Measurements from ENCODE around the gene RASD2.
A peak's percentile ranks its signal among the peaks of the same experiment; 100 is the strongest.

RASD2 gene

DNA sequence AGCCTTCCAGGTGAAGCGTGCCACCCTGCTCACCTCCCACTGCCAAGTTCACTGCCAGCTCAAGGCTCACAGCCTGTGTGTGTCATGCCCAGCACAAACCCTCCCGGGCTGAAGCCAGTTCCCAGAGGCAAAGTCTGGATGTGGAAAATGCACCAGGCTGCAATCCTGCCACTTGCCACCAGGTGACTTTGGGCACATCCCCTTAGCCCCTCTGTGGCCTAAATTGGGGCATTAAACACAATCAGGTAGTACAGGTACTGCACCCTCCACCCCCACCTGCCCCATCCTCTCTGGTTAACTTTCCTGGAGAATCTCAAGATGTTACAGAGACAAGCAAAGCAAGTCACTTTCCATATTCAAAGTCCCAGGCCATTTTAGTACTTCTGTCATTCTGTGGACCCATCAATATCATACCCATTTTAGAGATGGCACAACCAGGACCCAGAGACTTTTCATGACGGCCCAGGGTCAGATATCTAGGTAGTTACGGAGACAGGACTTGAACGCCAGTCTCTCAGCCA is 1.8 kb upstream of the RASD2 start:
- TF ChIP-seq POLR2A (IDR thresholded peaks at IDR 0.05; ENCODE audit: low read depth, low read length) (no peak), POLR2AphosphoS5 (IDR thresholded peaks at IDR 0.05; ENCODE audit: low read depth, low read length) (no peak), TAF1 (IDR thresholded peaks at IDR 0.05; ENCODE audit: low read depth, low read length) (no peak), POU2F2 (IDR thresholded peaks at IDR 0.05; ENCODE audit: low read depth, low read length) (no peak), SPI1 (IDR thresholded peaks at IDR 0.05; ENCODE audit: low read depth, low read length) (no peak), PAX5 (IDR thresholded peaks at IDR 0.05; ENCODE audit: insufficient read depth, low read length, severe bottlenecking) (no peak)
- DNase-seq (ENCODE audit: insufficient read length, low spot score) (no peak), FAIRE-seq (peak; percentile 48)

DNA sequence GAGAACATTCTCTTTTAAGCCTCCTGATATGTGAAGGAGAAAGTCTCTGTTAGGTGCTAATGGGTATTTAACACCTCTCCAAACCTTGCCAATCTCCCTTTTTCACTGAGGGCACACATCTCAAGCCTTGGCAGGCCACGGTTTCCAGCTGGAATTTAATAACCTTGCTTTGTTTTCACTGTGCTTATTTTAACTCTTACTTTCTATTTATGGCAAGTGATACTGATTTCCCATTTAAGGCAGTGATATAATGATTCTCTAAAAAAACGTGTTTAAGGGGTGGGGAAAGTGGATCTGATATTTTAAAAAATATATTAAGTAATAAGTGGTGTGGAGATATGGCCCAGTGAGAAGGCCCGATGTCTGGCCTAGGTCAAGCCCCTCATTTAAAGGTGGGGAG is 1.1 kb upstream of the RASD2 start:
- TF ChIP-seq SPI1 (IDR thresholded peaks at IDR 0.05; ENCODE audit: low read depth, low read length) (no peak), POU2F2 (IDR thresholded peaks at IDR 0.05; ENCODE audit: low read depth, low read length) (no peak), PAX5 (IDR thresholded peaks at IDR 0.05; ENCODE audit: insufficient read depth, low read length, severe bottlenecking) (no peak)
- DNase-seq (ENCODE audit: insufficient read length, low spot score) = no peak
- FAIRE-seq = no peak

DNA sequence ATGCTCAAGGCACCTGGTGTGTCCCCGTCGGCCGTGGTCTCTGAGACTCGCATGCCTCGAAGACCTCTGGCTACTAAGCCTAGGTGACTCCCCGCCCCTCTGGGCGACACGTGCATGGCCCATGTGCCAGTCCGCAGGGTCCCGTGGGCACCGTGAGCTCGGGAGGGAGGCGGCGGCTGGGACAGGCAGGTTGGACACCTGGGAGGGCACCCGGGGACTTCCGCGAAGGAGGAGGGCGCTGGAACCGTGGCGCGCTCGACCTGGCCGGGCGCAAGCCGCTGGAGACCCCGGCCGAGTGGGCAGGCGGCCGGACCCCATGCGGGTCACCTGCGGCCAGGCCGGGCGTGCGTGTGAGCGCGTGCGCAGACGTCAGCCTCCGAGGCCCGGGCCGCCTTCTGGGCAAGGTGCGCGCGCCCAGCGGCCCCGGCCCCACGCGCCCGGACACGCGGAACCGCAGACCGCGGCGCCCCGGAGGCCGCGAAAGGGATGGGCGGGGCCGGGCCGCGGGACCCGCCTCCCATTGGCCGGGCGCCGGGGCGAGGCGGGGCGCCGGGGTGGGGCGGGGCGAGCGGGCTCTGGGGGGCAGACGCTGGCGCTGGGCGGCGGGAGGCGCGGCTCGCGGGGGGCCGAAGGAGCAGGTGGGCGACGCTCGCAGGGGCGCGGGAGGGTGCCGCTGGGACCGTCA is 579 bp upstream of the RASD2 start:
- TF ChIP-seq TAF1 (IDR thresholded peaks at IDR 0.05; ENCODE audit: low read depth, low read length) (no peak), POU2F2 (IDR thresholded peaks at IDR 0.05; ENCODE audit: low read depth, low read length) (no peak), POLR2AphosphoS5 (IDR thresholded peaks at IDR 0.05; ENCODE audit: low read depth, low read length) (no peak), PAX5 (IDR thresholded peaks at IDR 0.05; ENCODE audit: insufficient read depth, low read length, severe bottlenecking) (no peak), POLR2A (IDR thresholded peaks at IDR 0.05; ENCODE audit: low read depth, low read length) (no peak), SPI1 (IDR thresholded peaks at IDR 0.05; ENCODE audit: low read depth, low read length) (no peak)
- DNase-seq (ENCODE audit: insufficient read length, low spot score) = peak; percentile 87
- no peak for FAIRE-seq

DNA sequence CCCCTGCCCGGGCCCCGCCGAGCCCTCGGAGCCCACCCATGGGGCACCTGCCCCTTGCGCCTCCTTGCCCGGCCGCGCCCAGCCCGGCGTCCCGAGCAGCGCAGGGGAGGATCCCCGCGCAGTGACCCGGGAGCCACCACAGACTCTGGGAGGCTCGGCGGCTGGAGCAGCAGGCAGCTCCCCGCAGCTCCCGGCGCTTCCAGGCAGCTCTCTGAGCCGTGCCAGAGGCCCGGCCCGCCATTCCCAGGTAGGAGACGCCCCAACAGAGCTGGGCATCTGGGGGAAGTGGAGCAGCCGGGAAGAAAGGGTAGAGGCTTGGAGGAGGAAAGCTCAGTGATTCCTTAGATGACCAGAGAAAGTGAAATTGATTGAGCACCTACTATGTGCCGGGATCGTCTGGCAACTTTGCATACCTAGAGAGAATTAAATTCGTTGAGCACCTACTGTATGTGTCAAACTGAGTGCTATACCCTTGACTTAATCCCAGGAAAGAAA is 670 bp downstream of the RASD2 start:
- DNase-seq (ENCODE audit: insufficient read length, low spot score) (no peak), FAIRE-seq (no peak)
- TF ChIP-seq SPI1 (IDR thresholded peaks at IDR 0.05; ENCODE audit: low read depth, low read length) = no peak
- TF ChIP-seq TAF1 (IDR thresholded peaks at IDR 0.05; ENCODE audit: low read depth, low read length) = no peak
- no peak for TF ChIP-seq PAX5 (IDR thresholded peaks at IDR 0.05; ENCODE audit: insufficient read depth, low read length, severe bottlenecking)
- TF ChIP-seq POLR2AphosphoS5 (IDR thresholded peaks at IDR 0.05; ENCODE audit: low read depth, low read length) = no peak
- no peak for TF ChIP-seq POU2F2 (IDR thresholded peaks at IDR 0.05; ENCODE audit: low read depth, low read length)
- TF ChIP-seq POLR2A (IDR thresholded peaks at IDR 0.05; ENCODE audit: low read depth, low read length) = no peak

DNA sequence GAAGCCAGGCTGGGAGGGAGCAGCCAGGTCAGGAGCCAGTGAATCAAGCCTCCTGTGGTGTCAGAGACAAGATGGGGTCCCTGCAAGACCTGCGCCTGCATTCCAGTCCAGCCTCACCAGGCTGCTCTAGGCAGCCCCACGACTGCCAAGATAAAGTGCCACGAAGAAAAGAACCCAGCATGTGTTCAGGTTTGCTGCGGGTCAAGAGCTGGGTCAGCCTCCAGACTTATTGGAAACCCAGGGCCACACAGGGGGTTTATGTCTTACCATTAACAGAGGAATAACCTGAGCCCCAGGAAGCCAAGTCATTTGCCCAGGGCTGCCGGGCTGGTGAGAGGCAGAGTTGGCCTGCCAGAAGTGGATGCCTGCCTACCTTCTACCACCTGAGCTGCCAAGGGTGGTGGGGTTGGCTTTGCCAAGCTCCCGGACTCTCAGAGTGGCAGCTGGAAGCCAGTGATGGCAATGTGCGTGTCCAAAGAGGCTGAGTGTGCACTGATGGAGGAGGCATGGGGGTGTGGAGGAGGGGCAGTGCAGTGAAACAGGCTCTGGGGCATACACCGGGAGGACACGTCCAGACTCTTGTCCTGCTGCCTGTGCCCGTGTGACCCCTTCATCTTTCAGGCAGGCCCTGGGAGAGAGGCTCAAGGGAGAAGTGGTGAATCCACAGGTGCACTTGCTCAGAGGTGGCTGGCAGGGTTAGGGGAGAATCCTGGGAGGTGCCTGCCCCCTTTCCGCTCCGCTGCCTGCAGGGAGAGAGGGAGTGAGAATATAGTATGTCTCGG is 1.7 kb downstream of the RASD2 start:
- FAIRE-seq = no peak
- TF ChIP-seq POLR2A (IDR thresholded peaks at IDR 0.05; ENCODE audit: low read depth, low read length) (no peak), SPI1 (IDR thresholded peaks at IDR 0.05; ENCODE audit: low read depth, low read length) (no peak), POU2F2 (IDR thresholded peaks at IDR 0.05; ENCODE audit: low read depth, low read length) (no peak), POLR2AphosphoS5 (IDR thresholded peaks at IDR 0.05; ENCODE audit: low read depth, low read length) (no peak), PAX5 (IDR thresholded peaks at IDR 0.05; ENCODE audit: insufficient read depth, low read length, severe bottlenecking) (no peak), TAF1 (IDR thresholded peaks at IDR 0.05; ENCODE audit: low read depth, low read length) (no peak)
- DNase-seq (ENCODE audit: insufficient read length, low spot score) = no peak

DNA sequence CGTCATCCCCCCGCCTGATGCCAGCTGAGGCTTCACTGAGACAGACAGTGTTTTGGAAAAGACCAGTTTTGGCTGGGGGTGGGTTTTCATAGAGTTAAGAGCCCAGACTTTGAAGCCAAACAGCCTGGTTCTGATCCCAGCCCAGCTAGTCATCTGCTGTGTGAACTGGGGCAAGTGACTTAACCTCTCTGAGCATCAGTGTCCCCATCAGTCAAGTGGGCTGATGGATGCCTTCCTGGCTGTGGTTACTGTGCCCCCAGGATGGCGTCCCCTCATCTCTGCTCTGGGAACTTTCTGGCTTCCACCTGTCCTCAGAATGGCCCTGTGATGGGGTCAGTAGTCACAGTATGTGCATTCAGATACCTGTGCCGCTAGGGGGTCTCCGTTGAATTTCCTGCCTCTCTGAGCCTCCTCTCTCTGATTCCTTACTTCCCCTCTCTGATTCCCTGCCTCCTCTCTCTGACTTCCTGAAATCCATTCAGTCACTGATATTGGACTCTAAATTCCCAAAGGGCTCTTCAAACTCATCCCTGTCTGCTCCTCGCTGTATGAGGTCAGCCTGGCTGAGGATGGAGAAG is 2.4 kb downstream of the RASD2 start:
- no peak for FAIRE-seq
- no peak for DNase-seq (ENCODE audit: insufficient read length, low spot score)
- TF ChIP-seq PAX5 (IDR thresholded peaks at IDR 0.05; ENCODE audit: insufficient read depth, low read length, severe bottlenecking) (no peak), POLR2A (IDR thresholded peaks at IDR 0.05; ENCODE audit: low read depth, low read length) (no peak), TAF1 (IDR thresholded peaks at IDR 0.05; ENCODE audit: low read depth, low read length) (no peak), POU2F2 (IDR thresholded peaks at IDR 0.05; ENCODE audit: low read depth, low read length) (no peak)

DNA sequence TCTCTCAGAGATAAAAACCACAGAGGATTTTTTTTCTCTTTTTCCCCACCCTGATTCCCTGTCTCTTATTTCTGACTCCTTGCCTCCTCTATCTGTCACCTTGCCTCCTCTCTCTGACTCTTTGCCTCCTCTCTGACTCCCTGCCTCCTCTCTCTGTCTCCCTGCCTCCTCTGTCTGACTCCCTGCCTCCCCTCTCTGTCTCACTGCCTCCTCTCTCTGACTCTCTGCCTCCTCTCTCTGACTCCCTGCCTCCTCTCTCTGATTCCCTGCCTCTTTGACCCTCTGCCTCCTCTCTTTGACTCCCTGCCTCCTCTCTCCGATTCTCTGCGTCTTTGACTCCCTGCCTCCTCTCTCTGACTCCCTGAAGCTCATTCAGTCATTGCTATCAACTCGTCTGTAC is 3.1 kb downstream of the RASD2 start:
- no peak for FAIRE-seq
- DNase-seq (ENCODE audit: insufficient read length, low spot score) = no peak
- TF ChIP-seq PAX5 (IDR thresholded peaks at IDR 0.05; ENCODE audit: insufficient read depth, low read length, severe bottlenecking) (no peak), SPI1 (IDR thresholded peaks at IDR 0.05; ENCODE audit: low read depth, low read length) (no peak), POLR2A (IDR thresholded peaks at IDR 0.05; ENCODE audit: low read depth, low read length) (no peak), TAF1 (IDR thresholded peaks at IDR 0.05; ENCODE audit: low read depth, low read length) (no peak), POLR2AphosphoS5 (IDR thresholded peaks at IDR 0.05; ENCODE audit: low read depth, low read length) (no peak), POU2F2 (IDR thresholded peaks at IDR 0.05; ENCODE audit: low read depth, low read length) (no peak)

DNA sequence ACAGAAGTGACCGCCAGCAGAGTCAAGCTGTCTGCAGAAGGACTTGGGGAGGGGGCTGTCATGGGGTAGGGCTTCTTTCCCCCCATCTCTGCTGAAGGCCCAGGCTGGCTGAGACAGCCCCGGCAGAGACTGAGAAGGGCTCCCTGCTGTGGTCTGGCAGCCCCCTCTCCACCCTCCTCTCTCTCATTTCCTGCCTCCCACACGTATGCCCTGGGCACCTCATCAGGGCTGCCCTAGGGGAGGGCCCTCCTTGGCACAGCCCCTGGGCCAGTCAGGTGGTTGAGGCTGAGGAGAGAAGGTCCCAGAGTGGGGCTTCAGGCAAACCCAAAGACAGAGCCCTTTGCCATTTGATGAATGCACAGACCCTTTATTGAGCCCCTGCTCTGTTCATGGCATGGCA is 3.6 kb downstream of the RASD2 start:
- FAIRE-seq (no peak), DNase-seq (ENCODE audit: insufficient read length, low spot score) (no peak)
- no peak for TF ChIP-seq PAX5 (IDR thresholded peaks at IDR 0.05; ENCODE audit: insufficient read depth, low read length, severe bottlenecking)
- TF ChIP-seq POLR2A (IDR thresholded peaks at IDR 0.05; ENCODE audit: low read depth, low read length) = no peak
- TF ChIP-seq TAF1 (IDR thresholded peaks at IDR 0.05; ENCODE audit: low read depth, low read length) = no peak
- TF ChIP-seq POU2F2 (IDR thresholded peaks at IDR 0.05; ENCODE audit: low read depth, low read length) = no peak
- no peak for TF ChIP-seq POLR2AphosphoS5 (IDR thresholded peaks at IDR 0.05; ENCODE audit: low read depth, low read length)
- no peak for TF ChIP-seq SPI1 (IDR thresholded peaks at IDR 0.05; ENCODE audit: low read depth, low read length)

DNA sequence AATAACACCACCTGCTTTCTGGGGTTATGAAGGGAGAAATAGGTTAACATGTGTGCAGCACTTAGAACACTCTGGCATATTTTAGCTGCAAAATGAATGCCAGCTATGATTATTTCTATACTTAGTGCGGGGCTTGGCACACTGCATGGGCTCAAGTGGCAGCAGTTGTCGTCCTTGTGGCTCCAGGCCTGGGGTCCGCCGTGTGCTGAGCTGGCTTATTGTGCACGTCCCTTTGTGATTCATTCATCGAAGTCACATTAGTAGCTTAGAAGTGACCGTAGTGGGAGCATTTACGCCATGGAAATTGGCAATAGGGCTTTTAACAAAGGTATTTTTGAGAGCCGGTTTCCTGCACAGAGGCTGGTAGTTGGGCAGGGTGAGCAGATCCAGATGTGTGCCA is 4.2 kb downstream of the RASD2 start:
- FAIRE-seq = no peak
- DNase-seq (ENCODE audit: insufficient read length, low spot score) = no peak
- no peak for TF ChIP-seq POLR2AphosphoS5 (IDR thresholded peaks at IDR 0.05; ENCODE audit: low read depth, low read length)
